ENCODE results near the gene XAGE1B.

GRCh38 chrX:52553995-52554642 is 37.3 kb upstream of the XAGE1B start:
- TF ChIP-seq CTCF (IDR thresholded peaks at IDR 0.05; ENCODE audit: insufficient read depth, low read length, poor library complexity, severe bottlenecking) = no peak
- TF ChIP-seq EZH2phosphoT487 (conservative IDR thresholded peaks at IDR 0.05; ENCODE audit: low read length) = no peak

Measured in SU-DHL-6 (cell line).